GM18951 (cell line): ENCODE results near the gene ST8SIA2.

ENCODE experiments used
- POLR2A ChIP-seq: IDR thresholded peaks from 4 replicates; pipeline ENCODE4 v1.6.1; 2011; ENCODE audit warnings: mild to moderate bottlenecking; ENCODE audit not compliant: insufficient read length, insufficient read depth; ENCODE audit errors: extremely low read depth
- in situ Hi-C: fragments of 300-500 bp; cut with MboI; formaldehyde crosslinking; loops from one replicate; pipeline ENCODE4 v1.12.0; 2022; ENCODE audit warnings: low sequenced_read_pairs, mixed read lengths, inconsistent platforms; ENCODE audit not compliant: unreplicated experiment

The ST8SIA2 gene

DNA sequence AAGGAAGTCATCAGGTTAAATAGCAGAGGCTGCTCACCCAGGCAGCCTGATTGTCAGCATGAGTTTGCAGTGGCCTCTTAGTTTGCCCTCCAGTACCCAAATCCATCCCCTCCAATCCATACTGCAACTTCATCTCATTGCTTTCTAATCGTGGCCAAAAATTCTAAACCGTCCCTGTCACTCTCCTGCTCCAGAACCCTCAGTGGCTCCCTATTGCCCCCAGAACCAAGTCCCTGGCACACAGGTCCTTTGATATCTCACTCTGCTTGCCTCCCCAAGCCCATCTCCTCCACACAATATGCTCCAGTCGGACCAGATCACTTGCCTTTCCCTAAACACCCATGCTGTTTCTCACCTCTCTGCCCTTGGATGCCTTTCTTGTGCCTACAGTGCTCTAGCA, 49.7 kb downstream of the ST8SIA2 start:
- in situ Hi-C loops, result no loop called here
- no peak for TF ChIP-seq POLR2A

DNA sequence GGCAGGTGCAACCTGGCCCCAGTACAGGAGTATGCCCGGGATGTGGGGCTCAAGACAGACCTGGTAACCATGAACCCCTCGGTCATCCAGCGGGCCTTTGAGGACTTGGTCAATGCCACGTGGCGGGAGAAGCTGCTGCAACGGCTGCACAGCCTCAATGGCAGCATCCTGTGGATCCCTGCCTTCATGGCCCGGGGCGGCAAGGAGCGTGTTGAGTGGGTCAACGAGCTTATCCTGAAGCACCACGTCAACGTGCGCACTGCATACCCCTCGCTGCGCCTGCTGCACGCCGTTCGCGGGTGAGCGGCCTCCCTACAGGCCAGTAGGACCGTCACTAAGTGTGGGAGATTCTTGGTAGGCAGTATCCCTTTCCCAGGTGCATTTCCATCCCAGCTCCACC, 51.0 kb downstream of the ST8SIA2 start:
- in situ Hi-C loops, result no loop called here

DNA sequence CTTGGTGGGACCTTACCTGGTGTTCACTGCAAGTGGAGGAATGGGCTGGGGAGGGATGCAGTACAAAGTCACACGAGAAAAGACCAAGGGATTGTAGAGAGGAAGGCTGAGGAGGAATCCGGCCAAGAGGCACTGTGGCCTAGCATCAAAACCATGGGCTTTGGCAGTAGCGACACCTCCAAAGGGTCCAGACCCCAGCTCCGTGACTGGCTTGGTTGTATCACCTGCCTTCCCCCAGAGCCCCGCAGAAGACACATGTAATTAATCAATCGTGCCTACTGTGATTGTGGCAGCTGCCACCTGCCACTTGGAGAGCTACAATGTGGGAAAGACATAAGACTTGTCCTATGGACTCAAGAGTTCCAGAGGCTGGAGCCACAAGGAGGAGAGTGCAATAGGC, 54.7 kb downstream of the ST8SIA2 start:
- no peak for TF ChIP-seq POLR2A
- in situ Hi-C loops, result no loop called here

More for the DNA sequence above, 51.0 kb downstream of the ST8SIA2 start:
- TF ChIP-seq POLR2A, result no peak

DNA sequence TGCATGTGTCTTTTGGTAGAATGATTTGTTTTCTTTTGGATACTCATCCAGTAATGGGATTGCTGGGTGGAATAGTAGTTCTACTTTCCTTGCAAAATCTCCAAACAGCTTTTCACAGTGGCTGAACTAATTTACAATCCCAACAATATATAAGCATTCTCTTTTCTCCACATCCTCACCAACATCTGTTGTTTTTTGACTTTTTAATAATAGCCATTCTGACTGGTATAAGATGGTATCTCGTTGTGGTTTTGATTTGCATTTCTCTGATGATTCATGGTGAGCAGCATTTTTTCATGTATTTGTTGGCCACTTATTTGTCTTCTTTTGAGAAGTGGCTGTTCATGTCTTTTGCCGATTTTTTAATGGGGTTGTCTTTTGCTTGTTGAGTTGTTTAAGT, 55.8 kb downstream of the ST8SIA2 start:
- TF ChIP-seq POLR2A, result no peak
- in situ Hi-C loops, result no loop called here

DNA sequence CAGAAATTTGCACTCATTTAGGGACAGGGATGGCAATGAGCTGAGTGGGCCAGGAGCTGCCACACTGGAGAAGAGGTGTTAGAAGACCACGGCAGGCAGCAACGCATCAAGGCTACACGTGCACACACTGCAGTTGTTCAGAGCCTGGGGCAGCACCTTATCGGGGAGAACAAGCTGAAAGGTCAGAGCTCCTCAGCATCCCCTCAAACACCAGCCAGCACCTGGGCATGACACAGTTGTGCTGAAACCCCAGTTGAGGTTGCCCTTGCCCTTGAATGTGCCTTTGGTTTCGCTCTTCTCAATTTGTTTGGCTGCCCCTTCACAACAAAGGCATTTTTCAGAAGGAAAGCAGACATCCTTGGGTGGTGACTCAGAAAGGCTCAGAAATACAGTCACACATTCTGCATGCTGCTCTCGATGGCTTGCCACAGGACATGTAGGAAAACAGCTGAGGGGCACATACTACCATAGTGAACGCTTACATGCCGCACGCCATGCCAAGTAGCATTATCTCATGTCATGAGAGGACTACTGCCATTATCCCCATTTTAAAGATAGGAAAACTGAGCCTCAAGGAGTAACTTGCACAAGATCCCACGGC, 57.6 kb downstream of the ST8SIA2 start:
- in situ Hi-C loops, result no loop called here

DNA sequence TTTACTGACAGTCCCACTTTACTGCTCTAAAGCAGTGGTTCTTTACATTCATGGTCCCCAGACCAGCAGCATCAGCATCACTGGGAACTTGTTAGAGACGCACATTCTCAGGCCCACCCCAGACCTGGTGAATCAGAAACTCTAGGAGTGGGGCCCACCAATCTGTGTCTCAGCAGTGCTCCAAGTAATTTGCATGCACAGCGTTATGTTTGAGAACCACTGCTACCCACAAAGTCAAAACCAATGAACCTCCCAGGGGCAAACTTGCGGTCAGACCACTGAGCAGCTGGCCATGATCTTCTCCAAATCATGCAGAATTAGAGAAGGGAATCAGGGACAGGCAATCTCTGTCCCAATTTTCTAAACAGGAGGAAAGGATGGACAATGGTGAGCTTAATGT, 58.5 kb downstream of the ST8SIA2 start:
- TF ChIP-seq POLR2A, result no peak
- in situ Hi-C loops, result no loop called here

More for the DNA sequence above, 57.6 kb downstream of the ST8SIA2 start:
- no peak for TF ChIP-seq POLR2A

DNA sequence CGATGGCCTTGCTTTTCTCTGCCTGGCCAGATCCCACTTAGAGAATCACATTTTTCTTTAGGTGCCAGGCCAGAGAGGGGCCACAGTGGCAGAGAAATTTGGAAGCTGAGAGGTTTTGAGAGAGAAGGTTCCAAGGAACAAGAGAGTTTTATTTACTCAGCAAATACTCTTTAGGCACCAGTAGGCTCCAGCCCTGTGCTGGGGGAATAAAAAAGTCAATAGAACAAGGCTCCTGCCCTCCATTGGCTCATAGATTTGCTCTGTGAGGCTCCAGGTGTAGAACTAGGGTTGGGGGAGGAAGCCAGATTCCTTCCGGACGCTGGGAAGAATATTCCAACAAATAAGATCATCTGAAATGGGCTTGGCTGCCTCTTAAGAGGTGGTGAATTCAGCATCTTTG, 59.9 kb downstream of the ST8SIA2 start:
- in situ Hi-C loops, result no loop called here
- no peak for TF ChIP-seq POLR2A

DNA sequence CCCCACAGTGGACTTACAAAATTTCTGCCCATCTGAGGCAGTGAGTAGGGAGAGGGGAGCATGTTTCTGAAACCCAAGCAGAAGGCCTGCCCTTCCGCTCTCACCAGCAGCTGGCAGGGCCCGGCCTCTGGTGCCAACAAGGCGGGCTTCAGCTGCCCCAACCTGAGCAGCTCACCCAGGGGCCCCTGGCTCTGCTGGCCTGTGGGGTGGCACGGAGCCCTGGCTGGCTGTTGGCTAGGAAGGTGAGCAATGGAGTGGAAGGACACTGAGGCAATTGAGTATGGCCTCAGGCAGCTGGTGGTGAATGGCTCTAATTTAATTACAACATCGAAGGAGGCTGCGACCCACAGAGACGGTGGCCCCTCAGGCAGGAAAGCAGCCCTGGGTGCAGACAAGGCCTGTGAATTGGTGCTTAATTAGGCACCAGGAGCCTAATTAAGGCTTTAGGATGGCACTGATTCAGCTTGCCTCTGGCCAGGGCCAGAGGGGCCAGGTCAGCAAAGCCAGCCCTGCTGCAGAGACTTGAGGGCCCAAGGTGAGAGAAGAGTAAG, 60.9 kb downstream of the ST8SIA2 start:
- in situ Hi-C loops, result no loop called here
- no peak for TF ChIP-seq POLR2A

DNA sequence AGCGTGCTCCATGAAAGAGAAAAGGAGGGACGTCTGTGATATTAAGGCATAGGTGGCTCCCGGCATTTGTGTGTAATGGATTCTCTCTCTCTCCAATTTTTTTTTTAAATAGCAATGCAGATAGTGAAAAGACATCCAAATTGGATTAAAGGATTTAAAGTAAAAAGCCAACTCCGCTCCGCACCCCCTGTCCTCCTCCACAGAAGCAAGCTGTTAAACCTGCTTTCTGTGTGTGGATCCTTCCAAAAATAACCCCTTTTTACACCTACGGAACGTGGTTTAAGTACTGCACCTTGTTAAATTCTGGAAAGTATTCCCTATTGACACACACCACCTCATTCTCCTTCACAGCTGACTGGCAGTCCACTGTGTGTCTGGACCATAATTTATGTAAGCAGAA, 61.6 kb downstream of the ST8SIA2 start:
- TF ChIP-seq POLR2A, result no peak
- in situ Hi-C loops, result no loop called here

DNA sequence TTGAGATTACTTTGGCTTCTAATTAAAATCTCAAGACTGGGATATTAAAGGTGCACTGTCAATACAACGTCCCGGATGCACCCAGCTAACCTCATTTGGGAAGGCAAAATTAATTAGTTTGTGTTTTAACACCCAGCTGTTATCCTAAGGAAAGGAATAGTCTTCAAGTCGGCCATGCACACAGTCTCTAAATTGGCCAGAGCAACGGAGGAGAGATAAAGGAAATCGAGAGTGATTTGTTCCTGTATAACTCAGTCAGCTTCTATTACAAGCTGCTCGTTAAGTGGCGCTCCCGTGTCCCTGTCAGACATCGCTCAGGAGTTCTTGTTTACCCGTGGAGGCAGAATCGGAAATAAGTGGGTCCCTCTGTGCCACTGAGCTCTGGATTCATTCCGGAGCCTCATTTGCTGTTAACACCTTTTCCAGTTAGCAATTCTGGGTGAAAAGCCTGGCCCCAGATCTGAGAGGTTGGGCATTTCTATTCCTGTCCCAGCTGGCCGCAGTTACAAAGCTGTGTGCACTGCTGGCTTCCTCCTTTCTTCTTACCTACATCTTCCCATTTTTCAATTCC, 63.9 kb downstream of the ST8SIA2 start:
- in situ Hi-C loops, result no loop called here
- no peak for TF ChIP-seq POLR2A

DNA sequence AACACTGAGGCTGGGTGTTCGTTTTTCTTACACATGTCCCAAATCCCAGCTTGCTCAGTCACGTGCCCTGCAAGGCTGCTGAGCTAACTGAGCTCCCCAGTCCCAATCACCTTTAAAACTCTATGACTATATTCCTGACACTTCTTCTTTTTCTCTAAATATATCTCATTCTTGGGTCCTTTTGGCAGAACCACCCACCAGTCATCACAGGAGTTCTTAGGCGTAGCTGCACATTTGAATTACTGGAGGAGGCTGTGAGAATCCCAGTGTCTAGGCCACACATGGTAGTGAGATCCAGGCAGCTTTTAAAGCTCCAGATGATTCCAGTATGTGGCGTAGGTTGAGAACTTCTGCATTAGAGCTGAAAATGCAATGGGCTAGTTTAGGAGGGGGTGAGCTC, 66.3 kb downstream of the ST8SIA2 start:
- in situ Hi-C loops, result no loop called here
- TF ChIP-seq POLR2A, result no peak

DNA sequence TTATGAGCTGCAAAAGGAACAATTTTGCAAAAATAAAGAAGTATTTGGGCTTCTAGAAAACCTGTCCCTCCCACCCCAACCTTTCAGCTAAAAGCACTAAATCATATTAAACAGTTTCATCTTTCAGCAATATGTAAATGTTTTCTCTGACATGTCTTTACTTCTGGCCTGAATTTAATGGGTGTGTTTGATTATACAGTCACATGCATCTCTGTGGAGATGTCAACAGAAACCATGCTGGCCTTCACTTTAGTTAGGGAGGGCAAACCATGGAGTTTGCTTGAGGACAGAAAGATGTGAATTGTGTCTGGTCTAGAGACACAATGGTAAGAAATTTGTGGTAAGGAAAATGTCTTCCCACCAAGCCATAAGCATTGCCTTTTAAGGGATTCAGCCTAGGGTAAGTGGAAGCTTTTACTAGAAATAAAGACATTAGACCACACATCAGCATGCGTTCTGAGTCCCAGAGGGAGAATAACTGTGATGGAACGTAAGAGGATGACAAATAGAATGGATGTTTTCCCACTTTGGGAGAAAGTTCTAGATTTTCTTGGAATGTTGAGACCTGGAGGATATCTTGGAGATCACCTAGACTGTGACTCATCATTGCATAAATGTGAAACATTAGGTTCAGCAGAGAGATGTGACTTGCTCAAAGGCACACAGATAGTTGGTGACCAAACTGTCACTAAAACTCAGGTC, 68.9 kb downstream of the ST8SIA2 start:
- no peak for TF ChIP-seq POLR2A
- in situ Hi-C loops, result no loop called here

DNA sequence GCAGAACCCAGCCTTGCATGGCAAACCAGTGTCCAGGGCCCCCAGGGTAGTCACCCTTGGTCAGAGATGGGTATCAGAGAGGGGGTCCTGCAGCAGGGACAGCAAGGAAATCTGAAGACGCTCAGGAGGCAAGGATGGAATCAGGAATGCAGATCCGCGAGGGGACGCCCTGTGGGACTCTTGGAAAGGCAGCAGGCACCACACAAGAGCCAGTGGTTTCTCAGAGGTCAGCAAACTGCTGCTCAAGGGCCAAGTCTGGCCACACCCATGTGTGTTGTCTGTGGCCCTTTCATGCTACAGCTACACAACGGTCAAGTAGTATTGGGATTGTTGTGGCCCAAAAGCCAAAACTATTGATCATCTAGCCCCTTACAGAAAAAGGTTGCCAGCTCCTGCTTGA, 69.7 kb downstream of the ST8SIA2 start:
- TF ChIP-seq POLR2A, result no peak
- in situ Hi-C loops, result no loop called here

DNA sequence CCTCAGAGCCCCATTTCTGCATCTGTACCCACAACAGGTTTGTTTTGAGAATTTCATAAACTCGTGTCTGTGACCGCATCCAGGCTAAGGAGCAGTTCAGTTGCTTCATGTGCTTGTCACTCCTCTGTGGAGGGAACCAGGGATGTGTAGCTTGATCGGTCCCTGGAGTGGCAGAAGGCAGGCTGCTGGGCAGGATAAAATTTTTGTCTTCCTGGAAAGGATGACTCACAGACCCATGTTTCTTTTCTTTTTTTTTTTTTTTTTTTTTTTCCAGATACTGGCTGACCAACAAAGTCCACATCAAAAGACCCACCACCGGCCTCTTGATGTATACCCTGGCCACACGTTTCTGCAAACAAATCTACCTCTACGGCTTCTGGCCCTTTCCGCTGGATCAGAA, 70.1 kb downstream of the ST8SIA2 start:
- TF ChIP-seq POLR2A, result no peak
- in situ Hi-C loops, result no loop called here
